Activated CD4-positive, alpha-beta T cell treated with anti-CD3 and anti-CD28 coated beads, Interleukin-2, amount 50 U/mL, for 4 hours (primary cell): ENCODE measurements around the gene SHROOM4.

Experiments
- DNase-seq, 2 experiments: peaks; one replicate each; pipeline ENCODE4 v3.0.0-alpha.2; 2020

Gene SHROOM4, protein sequence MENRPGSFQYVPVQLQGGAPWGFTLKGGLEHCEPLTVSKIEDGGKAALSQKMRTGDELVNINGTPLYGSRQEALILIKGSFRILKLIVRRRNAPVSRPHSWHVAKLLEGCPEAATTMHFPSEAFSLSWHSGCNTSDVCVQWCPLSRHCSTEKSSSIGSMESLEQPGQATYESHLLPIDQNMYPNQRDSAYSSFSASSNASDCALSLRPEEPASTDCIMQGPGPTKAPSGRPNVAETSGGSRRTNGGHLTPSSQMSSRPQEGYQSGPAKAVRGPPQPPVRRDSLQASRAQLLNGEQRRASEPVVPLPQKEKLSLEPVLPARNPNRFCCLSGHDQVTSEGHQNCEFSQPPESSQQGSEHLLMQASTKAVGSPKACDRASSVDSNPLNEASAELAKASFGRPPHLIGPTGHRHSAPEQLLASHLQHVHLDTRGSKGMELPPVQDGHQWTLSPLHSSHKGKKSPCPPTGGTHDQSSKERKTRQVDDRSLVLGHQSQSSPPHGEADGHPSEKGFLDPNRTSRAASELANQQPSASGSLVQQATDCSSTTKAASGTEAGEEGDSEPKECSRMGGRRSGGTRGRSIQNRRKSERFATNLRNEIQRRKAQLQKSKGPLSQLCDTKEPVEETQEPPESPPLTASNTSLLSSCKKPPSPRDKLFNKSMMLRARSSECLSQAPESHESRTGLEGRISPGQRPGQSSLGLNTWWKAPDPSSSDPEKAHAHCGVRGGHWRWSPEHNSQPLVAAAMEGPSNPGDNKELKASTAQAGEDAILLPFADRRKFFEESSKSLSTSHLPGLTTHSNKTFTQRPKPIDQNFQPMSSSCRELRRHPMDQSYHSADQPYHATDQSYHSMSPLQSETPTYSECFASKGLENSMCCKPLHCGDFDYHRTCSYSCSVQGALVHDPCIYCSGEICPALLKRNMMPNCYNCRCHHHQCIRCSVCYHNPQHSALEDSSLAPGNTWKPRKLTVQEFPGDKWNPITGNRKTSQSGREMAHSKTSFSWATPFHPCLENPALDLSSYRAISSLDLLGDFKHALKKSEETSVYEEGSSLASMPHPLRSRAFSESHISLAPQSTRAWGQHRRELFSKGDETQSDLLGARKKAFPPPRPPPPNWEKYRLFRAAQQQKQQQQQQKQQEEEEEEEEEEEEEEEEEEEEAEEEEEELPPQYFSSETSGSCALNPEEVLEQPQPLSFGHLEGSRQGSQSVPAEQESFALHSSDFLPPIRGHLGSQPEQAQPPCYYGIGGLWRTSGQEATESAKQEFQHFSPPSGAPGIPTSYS (N-terminal part only)

GRCh38 chrX:50813843-50814661 lies at the start of gene SHROOM4:
SHROOM4 (minus strand) TSS chrX:50814194; CDS start chrX:50814018, 176 bp downstream.
- no peak for DNase-seq

DNA sequence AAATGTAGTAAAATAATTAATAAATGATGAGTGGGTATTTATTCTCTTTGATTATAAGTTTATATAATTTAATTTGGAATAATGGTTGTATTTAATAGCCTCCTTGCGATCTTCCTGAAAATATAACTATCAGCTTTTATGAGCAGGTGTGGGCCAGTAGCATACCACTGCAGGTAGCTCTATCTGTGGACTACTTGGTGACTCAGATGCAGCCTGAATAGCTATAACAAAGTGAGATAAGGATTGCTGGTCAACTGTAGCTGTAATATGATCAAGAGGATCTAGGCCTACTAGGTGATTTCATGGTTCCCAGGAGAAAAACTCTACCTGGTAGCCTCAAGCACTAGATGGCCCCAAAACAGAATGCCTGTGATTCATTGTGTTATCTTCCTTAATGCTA lies 49.5 kb upstream of the SHROOM4 start:
- no peak for DNase-seq

DNA sequence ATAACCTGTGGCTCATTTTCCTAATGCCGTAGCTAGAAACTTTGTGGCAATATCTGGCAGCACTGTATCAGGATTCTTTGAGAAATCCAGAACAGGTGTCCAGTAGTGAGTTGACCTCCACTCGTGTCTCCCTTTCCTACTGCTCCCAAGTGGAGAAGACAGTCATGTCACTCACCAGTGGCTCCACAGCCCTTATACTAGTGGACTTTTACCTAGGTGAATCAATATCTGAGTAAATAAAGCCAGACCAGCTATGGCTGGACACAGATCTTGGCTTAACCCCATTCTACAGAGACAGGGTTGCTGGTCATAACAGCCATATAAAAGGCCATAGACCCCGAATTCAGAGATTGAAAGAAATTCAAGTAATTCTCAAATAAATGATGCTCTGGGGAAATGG lies 46.5 kb upstream of the SHROOM4 start:
- no peak for DNase-seq

- DNase-seq, result no peak
Measured at GRCh38 chrX:50858548-50858947, 44.6 kb upstream of the SHROOM4 start.

DNA sequence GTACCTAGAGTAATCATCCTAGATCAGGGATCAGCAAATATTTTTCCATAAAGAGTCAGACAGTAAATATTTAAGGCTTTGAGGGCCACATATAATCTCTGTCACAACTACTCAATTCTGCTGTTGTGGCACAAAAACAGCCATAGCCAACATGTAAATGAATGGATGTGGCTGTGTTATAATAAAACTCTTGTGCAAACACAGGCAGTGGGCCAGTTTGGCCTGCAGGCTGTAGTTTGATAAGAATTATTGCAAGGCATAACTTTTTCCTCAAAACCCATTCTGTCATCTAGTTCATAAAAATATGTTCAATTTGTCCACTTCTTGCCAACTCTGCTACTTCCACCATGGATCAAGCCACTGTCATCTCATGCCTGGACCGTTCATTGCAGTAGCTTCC lies 39.4 kb upstream of the SHROOM4 start:
- no peak for DNase-seq

GRCh38 chrX:50852524-50852923 lies 38.5 kb upstream of the SHROOM4 start:
- no peak for DNase-seq

DNA sequence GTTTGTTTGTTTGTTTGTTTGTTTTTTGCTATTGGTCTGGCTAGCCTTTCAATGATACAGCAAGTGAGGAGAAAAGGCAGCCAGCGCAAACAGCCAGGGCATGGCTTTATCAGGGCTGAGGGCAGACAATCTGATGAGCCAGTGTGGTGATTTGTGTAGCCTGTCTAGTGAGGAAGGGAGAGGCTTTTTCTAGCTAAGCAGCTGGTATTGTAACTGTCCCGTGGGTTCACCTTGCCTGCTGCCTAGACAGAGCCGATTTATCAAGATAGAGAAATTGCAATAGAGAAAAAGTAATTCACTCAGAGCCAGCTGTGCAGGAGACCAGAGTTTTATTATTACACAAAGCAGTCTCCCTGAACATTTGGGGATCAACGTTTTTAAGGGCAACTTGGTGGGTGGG lies 28.2 kb upstream of the SHROOM4 start:
- DNase-seq, result no peak

DNA sequence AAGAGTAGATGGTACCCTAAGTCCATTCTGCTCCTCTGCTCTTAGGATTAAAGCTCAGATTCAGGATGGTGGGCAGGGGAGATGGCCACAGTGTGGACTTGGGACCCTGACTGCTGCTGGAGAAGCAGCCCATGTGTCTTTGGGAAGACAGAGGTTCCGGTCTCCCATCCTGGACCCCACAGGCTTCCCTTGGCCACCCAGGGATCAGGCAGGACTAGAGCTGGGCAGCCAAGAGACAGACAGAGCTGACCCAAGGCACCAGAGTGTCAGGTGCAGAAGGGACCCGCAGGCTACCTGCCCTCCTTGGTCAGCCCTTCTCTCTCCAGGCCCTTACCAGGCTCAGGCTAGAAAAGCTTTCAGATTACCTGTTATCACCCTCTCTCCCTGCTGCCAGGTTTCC lies 25.7 kb upstream of the SHROOM4 start:
- DNase-seq, result no peak

GRCh38 chrX:50838820-50839600 lies 25.0 kb upstream of the SHROOM4 start:
- DNase-seq, result no peak

- no peak for DNase-seq
Measured at GRCh38 chrX:50827996-50828395, 14.0 kb upstream of the SHROOM4 start.

GRCh38 chrX:50825825-50826224 lies 11.8 kb upstream of the SHROOM4 start:
- no peak for DNase-seq

GRCh38 chrX:50818986-50819385 lies 5.0 kb upstream of the SHROOM4 start:
- no peak for DNase-seq

GRCh38 chrX:50815120-50815519 lies 1.1 kb upstream of the SHROOM4 start:
- DNase-seq, result no peak

DNA sequence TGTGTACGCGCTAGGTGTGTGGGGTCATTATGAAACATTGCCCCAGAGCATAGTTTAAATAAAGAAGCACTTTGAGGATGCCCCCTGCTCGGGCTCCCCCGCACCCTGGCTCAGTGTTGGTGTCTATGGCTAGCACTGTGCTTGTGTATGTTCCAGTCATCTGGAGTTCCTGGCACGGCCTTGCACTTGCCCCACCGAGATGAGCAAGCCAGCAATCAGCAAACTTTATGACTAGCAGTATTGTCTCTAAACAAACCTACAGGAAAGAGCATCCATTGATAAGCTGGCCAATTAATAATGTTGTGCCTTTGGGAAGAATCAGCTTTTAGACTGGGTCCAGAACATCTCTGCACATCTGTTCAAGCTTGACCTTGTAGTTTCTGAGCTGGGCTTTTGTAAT lies 707 bp upstream of the SHROOM4 start:
- DNase-seq, result no peak

DNA sequence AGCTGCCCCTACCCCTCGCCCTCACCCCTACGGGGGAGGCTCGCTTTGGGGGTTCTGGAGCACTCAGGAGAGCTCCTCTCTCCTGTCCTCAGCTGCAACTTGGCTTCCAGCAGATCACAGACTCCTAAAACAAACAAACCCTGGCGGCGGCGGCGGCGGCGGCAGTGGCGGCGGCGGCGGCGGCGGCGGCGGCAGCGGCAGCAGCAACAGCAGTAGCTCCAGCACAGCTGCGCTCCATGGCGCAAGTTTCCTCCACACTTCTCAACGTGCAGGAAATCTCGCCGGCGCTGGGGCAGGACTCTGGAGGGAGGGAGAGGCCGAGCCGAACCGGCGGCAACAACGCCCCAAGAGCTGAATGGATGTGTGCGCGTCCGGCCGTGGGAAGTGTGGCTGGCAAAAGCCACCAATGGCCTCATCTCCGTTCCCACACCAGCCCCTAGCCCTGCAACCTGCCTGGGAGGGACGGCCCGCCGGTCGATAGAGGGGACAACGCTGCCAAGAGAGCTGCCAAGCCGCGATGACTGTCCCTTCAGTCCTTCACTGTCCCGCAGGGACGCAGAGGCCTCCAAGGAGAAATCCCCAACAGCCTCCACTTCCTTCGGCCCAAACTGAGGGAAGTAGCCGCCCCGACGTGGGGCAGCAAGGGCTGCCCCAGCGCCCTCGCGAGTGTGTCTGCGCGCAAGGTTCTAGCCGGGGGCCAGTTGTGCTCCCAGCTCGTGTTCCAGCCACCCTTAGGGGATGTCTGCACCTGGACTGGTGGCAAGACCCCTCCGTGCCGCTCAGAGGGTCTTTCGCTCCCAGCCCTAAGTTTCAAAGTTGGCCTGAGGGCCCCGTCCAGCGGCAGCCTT lies 775 bp downstream of the SHROOM4 start:
- no peak for DNase-seq

- DNase-seq, result no peak
Measured at GRCh38 chrX:50805276-50805675, 8.7 kb downstream of the SHROOM4 start.

- DNase-seq, result no peak
Measured at GRCh38 chrX:50801135-50801534, 12.9 kb downstream of the SHROOM4 start.

DNA sequence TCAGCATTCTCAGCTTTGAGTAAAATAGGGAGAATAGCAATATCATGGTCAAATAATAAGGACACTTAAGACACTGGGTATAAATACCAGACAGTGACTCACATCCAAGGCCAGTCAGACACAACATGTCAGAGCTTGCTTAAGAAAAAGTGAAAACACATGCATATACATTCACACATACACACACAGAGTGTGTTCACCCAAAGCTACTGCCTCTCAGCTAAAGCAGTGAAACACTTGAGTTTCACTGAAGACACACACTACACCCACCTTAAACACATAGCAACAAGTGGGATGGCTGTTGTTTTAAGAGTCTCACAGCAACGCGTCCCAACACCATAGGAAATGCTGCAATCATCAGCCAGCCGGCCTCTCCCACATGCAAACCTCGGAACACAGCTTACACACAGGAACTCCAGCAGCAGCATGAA lies 14.4 kb downstream of the SHROOM4 start:
- DNase-seq, result no peak

- no peak for DNase-seq
Measured at GRCh38 chrX:50798783-50799182, 15.2 kb downstream of the SHROOM4 start.

DNA sequence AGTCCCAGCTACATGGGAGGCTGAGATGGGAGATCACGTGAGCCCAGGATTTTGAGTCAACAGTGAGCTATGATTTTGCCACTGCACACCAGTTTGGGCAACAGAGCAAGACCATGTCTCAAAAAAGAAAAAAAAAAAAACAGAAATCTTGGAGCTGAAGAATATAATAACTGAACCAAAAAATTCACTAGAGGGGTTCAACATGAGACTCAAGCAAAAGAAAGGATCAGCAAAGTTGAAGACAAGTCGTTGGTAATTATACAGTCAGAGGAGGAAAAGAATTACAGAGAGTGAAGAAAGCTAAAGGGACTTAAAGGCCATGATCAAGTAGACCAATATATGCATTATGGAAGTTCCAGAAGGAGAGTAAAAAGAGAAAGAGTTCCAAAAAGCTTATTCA lies 26.9 kb downstream of the SHROOM4 start:
- no peak for DNase-seq
